Stomach (tissue), 4 donors: ENCODE results near the gene VAV2.

Experiments
- POLR2A ChIP-seq, 4 donors: fragments of 450-650 bp; IDR thresholded peaks; one replicate each; pipeline ENCODE4 v1.6.1; 2016; ENCODE audit warnings: antibody characterized with exemption in 4 of 4, control low read depth in 2 of 4, mild to moderate bottlenecking in 1 of 4, moderate library complexity in 1 of 4
- TF ChIP-seq, protein P1 (sequence below), 7 experiments: fragments of 450-650 bp in 4 of 7; fragments of 200-600 bp in 3 of 7; sonication (generic) in 3 of 7; IDR thresholded peaks; one replicate each; pipeline ENCODE4 v1.5.1; 2016 to 2019; ENCODE audit warnings: antibody characterized with exemption in 7 of 7, control low read depth in 2 of 7, mild to moderate bottlenecking in 1 of 7

DNA sequence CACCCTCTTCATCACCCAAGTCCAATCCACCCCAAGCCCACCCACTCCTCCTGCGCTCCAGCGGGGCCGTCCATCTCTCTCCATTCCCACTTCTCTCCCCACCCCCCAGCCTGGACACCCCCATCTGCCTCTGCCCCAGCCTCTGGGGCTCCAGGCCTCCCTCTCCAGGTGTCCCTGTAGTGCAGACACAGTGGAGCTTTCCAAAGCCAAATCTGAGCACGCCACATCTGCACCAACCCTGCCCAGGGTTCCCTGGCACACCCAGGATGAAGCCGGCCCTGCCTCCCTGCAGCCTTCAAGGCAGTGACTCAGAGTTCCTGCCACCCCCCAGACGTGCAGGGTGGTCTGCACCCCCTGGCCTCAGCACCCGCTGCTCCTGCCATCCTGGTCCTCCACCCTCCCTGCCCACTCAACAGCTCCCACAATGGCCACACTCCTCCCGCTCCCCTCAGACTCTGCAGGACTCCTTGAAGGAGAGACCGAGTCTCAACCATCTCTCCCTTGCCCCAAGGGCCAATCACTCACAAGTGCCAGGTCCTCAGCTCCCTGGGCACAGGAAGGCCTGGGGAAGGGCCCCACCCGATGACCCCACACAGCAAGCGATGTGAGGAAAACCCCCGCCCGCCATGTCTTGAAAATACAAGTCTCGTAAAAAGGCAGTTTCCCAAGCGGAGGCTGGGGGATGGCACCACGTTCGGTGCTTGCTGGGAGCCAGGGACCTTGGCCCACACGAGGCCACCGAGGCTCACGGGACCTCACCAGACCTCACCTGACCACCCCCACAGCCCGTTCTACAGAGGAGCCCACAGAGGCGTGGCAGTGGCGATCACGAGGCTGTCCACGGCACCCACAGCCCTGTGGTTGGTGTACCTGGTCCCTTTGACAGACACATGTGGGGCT is 22.2 kb downstream of the VAV2 start:
- TF ChIP-seq, protein P1, sequence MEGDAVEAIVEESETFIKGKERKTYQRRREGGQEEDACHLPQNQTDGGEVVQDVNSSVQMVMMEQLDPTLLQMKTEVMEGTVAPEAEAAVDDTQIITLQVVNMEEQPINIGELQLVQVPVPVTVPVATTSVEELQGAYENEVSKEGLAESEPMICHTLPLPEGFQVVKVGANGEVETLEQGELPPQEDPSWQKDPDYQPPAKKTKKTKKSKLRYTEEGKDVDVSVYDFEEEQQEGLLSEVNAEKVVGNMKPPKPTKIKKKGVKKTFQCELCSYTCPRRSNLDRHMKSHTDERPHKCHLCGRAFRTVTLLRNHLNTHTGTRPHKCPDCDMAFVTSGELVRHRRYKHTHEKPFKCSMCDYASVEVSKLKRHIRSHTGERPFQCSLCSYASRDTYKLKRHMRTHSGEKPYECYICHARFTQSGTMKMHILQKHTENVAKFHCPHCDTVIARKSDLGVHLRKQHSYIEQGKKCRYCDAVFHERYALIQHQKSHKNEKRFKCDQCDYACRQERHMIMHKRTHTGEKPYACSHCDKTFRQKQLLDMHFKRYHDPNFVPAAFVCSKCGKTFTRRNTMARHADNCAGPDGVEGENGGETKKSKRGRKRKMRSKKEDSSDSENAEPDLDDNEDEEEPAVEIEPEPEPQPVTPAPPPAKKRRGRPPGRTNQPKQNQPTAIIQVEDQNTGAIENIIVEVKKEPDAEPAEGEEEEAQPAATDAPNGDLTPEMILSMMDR (IDR thresholded peaks at IDR 0.05) = no peak
- no peak for TF ChIP-seq POLR2A (IDR thresholded peaks at IDR 0.05)
